ENCODE results near the gene DUSP22. TPM values are rescaled to one million over a fixed set of nuclear protein-coding genes. Genes with fewer than 3 reads are reported as not detected.

Gene DUSP22
- total RNA-seq, 4 donors from 2014 or later, result 53.3 to 95.2 (median 71.3) TPM

GRCh38 chr6:358847-359246, 66.6 kb downstream of the DUSP22 start:
- Histone ChIP-seq H3K36me3 (no peaks in the 10 kb centered on the region), H3K9me3 (peaks cover 6% of the 10 kb centered on the region), H3K27ac (no peak overlapping the region), H3K4me1 (no peaks in the 10 kb centered on the region), H3K4me3 (no peak overlapping the region), H3K27me3 (no peaks in the 10 kb centered on the region)
- TF ChIP-seq POLR2A (IDR thresholded peaks at IDR 0.05), result no peak
- TF ChIP-seq POLR2AphosphoS5 (IDR thresholded peaks at IDR 0.05), result no peak
- 81% methylated on average over 8 of the region's 8 CpGs for WGBS
- DNase-seq (ENCODE audit: low spot score in 2 of 2), result no peak

GRCh38 chr6:359261-360035, 67.2 kb downstream of the DUSP22 start:
- no peaks in the 10 kb centered on the region for H3K36me3 ChIP-seq
- 75% methylated on average over 20 of the region's 20 CpGs for WGBS
- H3K27ac ChIP-seq, result no peak overlapping the region
- no peak overlapping the region for H3K4me3 ChIP-seq
- TF ChIP-seq CTCF (IDR thresholded peaks at IDR 0.05) (no peak), POLR2A (IDR thresholded peaks at IDR 0.05) (no peak), EP300 (IDR thresholded peaks at IDR 0.05) (no peak), POLR2AphosphoS5 (IDR thresholded peaks at IDR 0.05) (no peak)
- H3K27me3 ChIP-seq, result no peaks in the 10 kb centered on the region
- no peaks in the 10 kb centered on the region for H3K4me1 ChIP-seq
- no peak for DNase-seq (ENCODE audit: low spot score in 2 of 2)
- peaks cover 8% of the 10 kb centered on the region for H3K9me3 ChIP-seq

- H3K27me3 ChIP-seq, result no peaks in the 10 kb centered on the region
- H3K4me1 ChIP-seq, result no peaks in the 10 kb centered on the region
- TF ChIP-seq POLR2A (IDR thresholded peaks at IDR 0.05) (no peak), POLR2AphosphoS5 (IDR thresholded peaks at IDR 0.05) (no peak), CTCF (IDR thresholded peaks at IDR 0.05) (no peak), EP300 (IDR thresholded peaks at IDR 0.05) (no peak)
- H3K9me3 ChIP-seq, result peaks cover 8% of the 10 kb centered on the region
- H3K4me3 ChIP-seq, result no peak overlapping the region
- H3K27ac ChIP-seq, result no peak overlapping the region
- WGBS, result 77% methylated on average over 5 of the region's 5 CpGs
- no peaks in the 10 kb centered on the region for H3K36me3 ChIP-seq
- no peak for DNase-seq (ENCODE audit: low spot score in 2 of 2)
These were observed 68.1 kb downstream of the DUSP22 start for GRCh38 chr6:360349-360748.

GRCh38 chr6:360764-361373, 68.6 kb downstream of the DUSP22 start:
- Histone ChIP-seq H3K4me3 (no peak overlapping the region), H3K4me1 (no peaks in the 10 kb centered on the region), H3K27ac (no peak overlapping the region), H3K27me3 (no peaks in the 10 kb centered on the region), H3K9me3 (peaks cover 8% of the 10 kb centered on the region), H3K36me3 (no peaks in the 10 kb centered on the region)
- TF ChIP-seq POLR2A (IDR thresholded peaks at IDR 0.05) (no peak), EP300 (IDR thresholded peaks at IDR 0.05) (no peak), CTCF (IDR thresholded peaks at IDR 0.05) (no peak), POLR2AphosphoS5 (IDR thresholded peaks at IDR 0.05) (no peak)
- 70% methylated on average over 19 of the region's 19 CpGs for WGBS
- no peak for DNase-seq (ENCODE audit: low spot score in 2 of 2)

- DNase-seq (ENCODE audit: low spot score in 2 of 2), result no peak
- 85% methylated on average over 16 of the region's 16 CpGs for WGBS
- no peaks in the 10 kb centered on the region for H3K4me1 ChIP-seq
- TF ChIP-seq POLR2AphosphoS5 (IDR thresholded peaks at IDR 0.05), result no peak
- TF ChIP-seq EP300 (IDR thresholded peaks at IDR 0.05), result no peak
- TF ChIP-seq POLR2A (IDR thresholded peaks at IDR 0.05), result no peak
- TF ChIP-seq CTCF (IDR thresholded peaks at IDR 0.05), result no peak
- peaks cover 8% of the 10 kb centered on the region for H3K9me3 ChIP-seq
- H3K36me3 ChIP-seq, result no peaks in the 10 kb centered on the region
- no peak overlapping the region for H3K4me3 ChIP-seq
- no peaks in the 10 kb centered on the region for H3K27me3 ChIP-seq
- no peak overlapping the region for H3K27ac ChIP-seq
These were observed 69.3 kb downstream of the DUSP22 start for GRCh38 chr6:361411-362132.

All from suprapubic skin (tissue), 4 donors.